HepG2 (cell line): ENCODE data around the gene CD72. TPM values are rescaled to one million over a fixed set of nuclear protein-coding genes. Genes with fewer than 3 reads are reported as not detected.
A peak's percentile ranks its signal among the peaks of the same experiment; 100 is the strongest.

Source experiments
- FOXA1 ChIP-seq, 2 experiments: fragments of 450-650 bp in 1 of 2; sonication (generic) in 1 of 2; formaldehyde crosslinking in 1 of 2; IDR thresholded peaks; 2 replicates each; pipeline versions ENCODE4 v1.4.0 to v1.6.1; 2016 to 2020; ENCODE audit warnings: missing genetic modification reagents in 1 of 2
- GABPB1 ChIP-seq: IDR thresholded peaks from 2 replicates; pipeline ENCODE4 v1.6.1; 2016; ENCODE audit warnings: mild to moderate bottlenecking, missing genetic modification reagents, moderate library complexity, missing compliant biosample characterization
- KDM5B ChIP-seq: sonication (generic); formaldehyde crosslinking; IDR thresholded peaks from 2 replicates; pipeline ENCODE4 v1.4.0; 2020; ENCODE audit warnings: missing genetic modification reagents, mild to moderate bottlenecking, borderline replicate concordance
- RBM39 ChIP-seq: fragments of 200-400 bp; formaldehyde crosslinking; IDR thresholded peaks from one replicate; pipeline ENCODE4 v1.6.1; 2018; ENCODE audit warnings: antibody characterized with exemption, mild to moderate bottlenecking, low read depth, low read length; ENCODE audit not compliant: poor library complexity, severe bottlenecking
- RERE ChIP-seq: IDR thresholded peaks from 2 replicates; pipeline ENCODE4 v1.6.1; 2016; ENCODE audit warnings: low read depth, missing genetic modification reagents, missing compliant biosample characterization
- RXRA ChIP-seq: sonication (generic); formaldehyde crosslinking; IDR thresholded peaks from 2 replicates; pipeline ENCODE4 v1.5.1; 2020; ENCODE audit warnings: missing genetic modification reagents
- SRY ChIP-seq: sonication (generic); formaldehyde crosslinking; IDR thresholded peaks from 2 replicates; pipeline ENCODE4 v1.8.0; 2022; ENCODE audit warnings: mild to moderate bottlenecking, missing genetic modification reagents
- ZFP1 ChIP-seq: IDR thresholded peaks from 2 replicates; pipeline ENCODE4 v1.6.1; 2016
- ZNF10 ChIP-seq: sonication (generic); formaldehyde crosslinking; IDR thresholded peaks from 2 replicates; pipeline ENCODE4 v1.4.0; 2020; ENCODE audit warnings: mild to moderate bottlenecking, low read depth, missing genetic modification reagents, borderline replicate concordance
- ZNF143 ChIP-seq: sonication (generic); formaldehyde crosslinking; IDR thresholded peaks from 2 replicates; pipeline ENCODE4 v1.4.0; 2020; ENCODE audit warnings: missing genetic modification reagents
- ZNF331 ChIP-seq: sonication (generic); formaldehyde crosslinking; IDR thresholded peaks from 2 replicates; pipeline ENCODE4 v1.4.0; 2020; ENCODE audit warnings: missing genetic modification reagents
- polyA plus RNA-seq, 8 experiments: library from polyadenylated mRNA; depleted of rRNA in 3 of 8; stranded (reverse) in 7 of 8; unstranded in 1 of 8; fragments of >200 nt; fragmentation: Illumina TruSeq in 4 of 8; extraction: Trizol in 4 of 8; gene quantifications; 2 replicates each; pipeline versions ENCODE4 v1.2.1 to v1.2.3, GENCODE V29; 2011 to 2016; ENCODE audit warnings: low read depth in 4 of 8, missing spikeins in 1 of 8, mixed read lengths in 1 of 8; ENCODE audit not compliant: insufficient read depth in 1 of 8
- total RNA-seq, 5 experiments: library from RNA; depleted of rRNA; stranded (reverse); fragments of >200 nt; fragmentation: Illumina TruSeq; extraction: Trizol; gene quantifications; 2 replicates each; pipeline ENCODE4 v1.2.3, GENCODE V29; 2016; ENCODE audit warnings: low read depth in 1 of 5
- TF ChIP-seq, protein P1 (sequence below): sonication (generic); formaldehyde crosslinking; IDR thresholded peaks from 2 replicates; pipeline ENCODE4 v1.4.0; 2020; ENCODE audit warnings: mild to moderate bottlenecking, missing genetic modification reagents, borderline replicate concordance
- TF ChIP-seq, protein P2 (sequence below): sonication (generic); formaldehyde crosslinking; IDR thresholded peaks from 2 replicates; pipeline ENCODE4 v1.4.0; 2020; ENCODE audit warnings: missing genetic modification reagents

CD72 gene
- total and polyA plus RNA-seq, 2 of the 13 experiments (the other 11 are each of a cell fraction or from before 2014, with no cell fraction given): 0.18 to 1.1 TPM

GRCh38 chr9:35664531-35665470 is 46.6 kb upstream of the CD72 start, which contains the start of gene ARHGEF39 (continued):
- TF ChIP-seq RERE (CRISPR knock-in tag): 0 out of 2 replicates have a peak, but pooled peaks have one; percentile 17
- TF ChIP-seq ZNF143 (CRISPR knock-in tag): peak; percentile 62; the same call in 1 of the 2 replicates
- no peak for TF ChIP-seq FOXA1 (IDR thresholded peaks at IDR 0.05)
- 0 out of 2 replicates have a peak, but pooled peaks have one; percentile 18 for TF ChIP-seq FOXA1 (CRISPR knock-in tag; IDR thresholded peaks at IDR 0.05)
- TF ChIP-seq, protein P1, sequence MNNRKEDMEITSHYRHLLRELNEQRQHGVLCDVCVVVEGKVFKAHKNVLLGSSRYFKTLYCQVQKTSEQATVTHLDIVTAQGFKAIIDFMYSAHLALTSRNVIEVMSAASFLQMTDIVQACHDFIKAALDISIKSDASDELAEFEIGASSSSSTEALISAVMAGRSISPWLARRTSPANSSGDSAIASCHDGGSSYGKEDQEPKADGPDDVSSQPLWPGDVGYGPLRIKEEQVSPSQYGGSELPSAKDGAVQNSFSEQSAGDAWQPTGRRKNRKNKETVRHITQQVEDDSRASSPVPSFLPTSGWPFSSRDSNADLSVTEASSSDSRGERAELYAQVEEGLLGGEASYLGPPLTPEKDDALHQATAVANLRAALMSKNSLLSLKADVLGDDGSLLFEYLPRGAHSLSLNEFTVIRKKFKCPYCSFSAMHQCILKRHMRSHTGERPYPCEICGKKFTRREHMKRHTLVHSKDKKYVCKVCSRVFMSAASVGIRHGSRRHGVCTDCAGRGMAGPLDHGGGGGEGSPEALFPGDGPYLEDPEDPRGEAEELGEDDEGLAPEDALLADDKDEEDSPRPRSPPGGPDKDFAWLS: no peak
- TF ChIP-seq, protein P2, sequence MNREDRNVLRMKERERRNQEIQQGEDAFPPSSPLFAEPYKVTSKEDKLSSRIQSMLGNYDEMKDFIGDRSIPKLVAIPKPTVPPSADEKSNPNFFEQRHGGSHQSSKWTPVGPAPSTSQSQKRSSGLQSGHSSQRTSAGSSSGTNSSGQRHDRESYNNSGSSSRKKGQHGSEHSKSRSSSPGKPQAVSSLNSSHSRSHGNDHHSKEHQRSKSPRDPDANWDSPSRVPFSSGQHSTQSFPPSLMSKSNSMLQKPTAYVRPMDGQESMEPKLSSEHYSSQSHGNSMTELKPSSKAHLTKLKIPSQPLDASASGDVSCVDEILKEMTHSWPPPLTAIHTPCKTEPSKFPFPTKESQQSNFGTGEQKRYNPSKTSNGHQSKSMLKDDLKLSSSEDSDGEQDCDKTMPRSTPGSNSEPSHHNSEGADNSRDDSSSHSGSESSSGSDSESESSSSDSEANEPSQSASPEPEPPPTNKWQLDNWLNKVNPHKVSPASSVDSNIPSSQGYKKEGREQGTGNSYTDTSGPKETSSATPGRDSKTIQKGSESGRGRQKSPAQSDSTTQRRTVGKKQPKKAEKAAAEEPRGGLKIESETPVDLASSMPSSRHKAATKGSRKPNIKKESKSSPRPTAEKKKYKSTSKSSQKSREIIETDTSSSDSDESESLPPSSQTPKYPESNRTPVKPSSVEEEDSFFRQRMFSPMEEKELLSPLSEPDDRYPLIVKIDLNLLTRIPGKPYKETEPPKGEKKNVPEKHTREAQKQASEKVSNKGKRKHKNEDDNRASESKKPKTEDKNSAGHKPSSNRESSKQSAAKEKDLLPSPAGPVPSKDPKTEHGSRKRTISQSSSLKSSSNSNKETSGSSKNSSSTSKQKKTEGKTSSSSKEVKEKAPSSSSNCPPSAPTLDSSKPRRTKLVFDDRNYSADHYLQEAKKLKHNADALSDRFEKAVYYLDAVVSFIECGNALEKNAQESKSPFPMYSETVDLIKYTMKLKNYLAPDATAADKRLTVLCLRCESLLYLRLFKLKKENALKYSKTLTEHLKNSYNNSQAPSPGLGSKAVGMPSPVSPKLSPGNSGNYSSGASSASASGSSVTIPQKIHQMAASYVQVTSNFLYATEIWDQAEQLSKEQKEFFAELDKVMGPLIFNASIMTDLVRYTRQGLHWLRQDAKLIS: no peak
- peak; percentile 97 for TF ChIP-seq GABPB1
- peak; percentile 68 for TF ChIP-seq RBM39
- TF ChIP-seq KDM5B (CRISPR knock-in tag): peak; percentile 95; the same call in 1 of the 2 replicates
- peak; percentile 76 for TF ChIP-seq ZNF331 (CRISPR knock-in tag)
- TF ChIP-seq ZFP1: no peak
- TF ChIP-seq SRY (CRISPR knock-in tag): 0 out of 2 replicates have a peak, but pooled peaks have one; percentile 58
- TF ChIP-seq RXRA (CRISPR knock-in tag): peak; percentile 60; the same call in 1 of the 2 replicates
- no peak for TF ChIP-seq ZNF10 (CRISPR knock-in tag)
